Endothelial cell of umbilical vein (primary cell): ENCODE results near the gene SNAI3. TPM values are rescaled to one million over a fixed set of nuclear protein-coding genes. Genes with fewer than 3 reads are reported as not detected.

Experiments
- BruUV-seq: library from RNA; stranded (reverse); fragments of 400-500 nt; replicated peaks from 2 replicates; lab custom pipeline; 2021; lab: Mats Ljungman, UMichigan
- CTCF ChIA-PET: fragments of 300-600, 350-600 bp; sonication (Branson Sonifier 250); formaldehyde crosslinking; loops from one replicate; lab custom pipeline; 2021; ENCODE audit warnings: antibody characterized with exemption, inconsistent platforms; lab: Charles Lee
- POLR2A ChIA-PET: fragments of 300-600, 350-600 bp; sonication (Branson Sonifier 250); formaldehyde crosslinking; loops from one replicate; lab custom pipeline; 2021; ENCODE audit warnings: antibody characterized with exemption, inconsistent platforms; lab: Charles Lee
- DNase-seq: peaks from one replicate; pipeline ENCODE4 v3.0.0-alpha.2; 2011; ENCODE audit warnings: low read depth, low spot score
- FAIRE-seq: peaks from 2 replicates; lab custom pipeline; 2011; peaks lifted over from hg19 to GRCh38; lab: Jason Lieb, UNC
- H2AFZ ChIP-seq: 2 replicates; pipeline ENCODE4 v1.6.0; 2012; ENCODE audit warnings: low read depth, low read length, control low read depth, inconsistent platforms
- H3K27ac ChIP-seq: 2 replicates; pipeline ENCODE4 v1.5.1; 2011; ENCODE audit warnings: low read depth, mild to moderate bottlenecking, control low read depth, low read length, moderate library complexity; ENCODE audit not compliant: insufficient read depth
- H3K27me3 ChIP-seq, 2 experiments: 2 replicates each; pipeline versions ENCODE4 v1.6.0 to v1.6.1; 2011; ENCODE audit warnings: low read length in 2 of 2, mixed read lengths in 1 of 2; ENCODE audit not compliant: control insufficient read depth in 2 of 2, insufficient read depth in 2 of 2
- H3K36me3 ChIP-seq, 2 experiments: 2 replicates in 1 of 2; 3 replicates in 1 of 2; pipeline ENCODE4 v1.5.1; 2011; ENCODE audit warnings: low read length in 2 of 2, mild to moderate bottlenecking in 1 of 2, moderate library complexity in 1 of 2; ENCODE audit not compliant: control insufficient read depth in 2 of 2, insufficient read depth in 2 of 2; ENCODE audit errors: extremely low read depth in 1 of 2
- H3K4me1 ChIP-seq: 3 replicates; pipeline ENCODE4 v1.5.1; 2011; ENCODE audit warnings: mild to moderate bottlenecking, low read length; ENCODE audit not compliant: control insufficient read depth, insufficient read depth; ENCODE audit errors: extremely low read depth
- H3K4me2 ChIP-seq: 2 replicates; pipeline ENCODE4 v1.6.1; 2011; ENCODE audit warnings: low read length, control low read depth, mixed read lengths; ENCODE audit not compliant: insufficient read depth
- H3K4me3 ChIP-seq, 3 experiments: fragments of 200-600 bp in 1 of 3; sonication (generic), shearing (Covaris generic) in 1 of 3; replicated peaks in 1 of 3; 2 replicates each; pipeline ENCODE4 v1.5.1; 2011 to 2016; ENCODE audit warnings: control low read depth in 3 of 3, low read length in 3 of 3, mild to moderate bottlenecking in 2 of 3, inconsistent platforms in 1 of 3, low read depth in 1 of 3, moderate library complexity in 1 of 3; ENCODE audit not compliant: insufficient read depth in 1 of 3
- H3K79me2 ChIP-seq: 2 replicates; pipeline ENCODE4 v1.6.0; 2012; ENCODE audit warnings: low read length, inconsistent platforms; ENCODE audit not compliant: control insufficient read depth, insufficient read depth
- H3K9ac ChIP-seq: replicated peaks from 2 replicates; pipeline ENCODE3; 2011; ENCODE audit warnings: low read length, control low read depth; ENCODE audit not compliant: insufficient read depth; ENCODE audit errors: extremely low read depth
- H3K9me1 ChIP-seq: replicated peaks from 3 replicates; pipeline ENCODE4 v1.6.0; 2011; ENCODE audit warnings: mild to moderate bottlenecking, low read length; ENCODE audit not compliant: control insufficient read depth, insufficient read depth; ENCODE audit errors: extremely low read depth
- H3K9me3 ChIP-seq: replicated peaks from 2 replicates; pipeline ENCODE4 v1.5.1; 2012; ENCODE audit warnings: low read length, inconsistent platforms; ENCODE audit not compliant: control insufficient read depth, insufficient read depth
- H4K20me1 ChIP-seq: replicated peaks from 2 replicates; pipeline ENCODE3; 2011; ENCODE audit warnings: mild to moderate bottlenecking, low read length; ENCODE audit not compliant: control insufficient read depth, insufficient read depth; ENCODE audit errors: extremely low read depth
- CTCF ChIP-seq, 2 donors: IDR thresholded peaks; 1 replicate in 1 of 2; 2 replicates in 1 of 2; pipeline ENCODE4 v1.5.1; 2011; ENCODE audit warnings: low read length in 2 of 2, mild to moderate bottlenecking in 2 of 2, moderate library complexity in 2 of 2, control low read depth in 1 of 2, inconsistent platforms in 1 of 2, low read depth in 1 of 2; ENCODE audit not compliant: insufficient read depth in 1 of 2; ENCODE audit errors: extremely low read depth in 1 of 2
- EZH2 ChIP-seq: IDR thresholded peaks from 2 replicates; pipeline ENCODE4 v1.6.1; 2012; ENCODE audit warnings: borderline replicate concordance, low read depth, mild to moderate bottlenecking, moderate library complexity, low read length, inconsistent platforms; ENCODE audit not compliant: severe bottlenecking
- FOS ChIP-seq: IDR thresholded peaks from 2 replicates; pipeline ENCODE4 v1.6.1; 2011; ENCODE audit warnings: mild to moderate bottlenecking, low read length, moderate library complexity, borderline replicate concordance; ENCODE audit not compliant: insufficient read depth
- GATA2 ChIP-seq: IDR thresholded peaks from 2 replicates; pipeline ENCODE4 v1.7.0; 2011; ENCODE audit warnings: low read depth, mild to moderate bottlenecking, moderate library complexity, mixed read lengths, low read length; ENCODE audit not compliant: insufficient read length, insufficient read depth
- JUN ChIP-seq: IDR thresholded peaks from 2 replicates; pipeline ENCODE4 v1.6.1; 2011; ENCODE audit warnings: borderline replicate concordance, low read depth; ENCODE audit not compliant: insufficient read length, insufficient read depth
- MAX ChIP-seq: IDR thresholded peaks from 2 replicates; pipeline ENCODE4 v1.6.1; 2011; ENCODE audit not compliant: insufficient read depth, insufficient read length
- MYC ChIP-seq: IDR thresholded peaks from one replicate; pipeline ENCODE4 v1.6.1; 2011; ENCODE audit warnings: mild to moderate bottlenecking, low read depth, low read length
- POLR2A ChIP-seq: IDR thresholded peaks from 2 replicates; pipeline ENCODE4 v1.6.1; 2012; ENCODE audit warnings: low read depth, mild to moderate bottlenecking, control low read depth, low read length
- POLR2AphosphoS5 ChIP-seq: IDR thresholded peaks from 2 replicates; pipeline ENCODE4 v1.6.1; 2012; ENCODE audit warnings: low read depth, mild to moderate bottlenecking, control low read depth, low read length, moderate library complexity; ENCODE audit not compliant: insufficient read depth
- dilution Hi-C: fragments of 300-500 bp; cut with MboI; formaldehyde crosslinking; loops from one replicate; pipeline ENCODE4 v1.15.0; 2019; ENCODE audit warnings: low sequenced_read_pairs; ENCODE audit not compliant: extremely low pct_ligation_motif_present
- intact Hi-C: fragments of 100-400 bp; cut with micrococcal nuclease; formaldehyde crosslinking; loops from one replicate; pipeline ENCODE4 v1.10.0; 2022
- polyA plus RNA-seq, 4 experiments: library from polyadenylated mRNA; depleted of rRNA in 3 of 4; stranded (reverse) in 3 of 4; unstranded in 1 of 4; fragments of >200 nt; gene quantifications; 2 replicates each; pipeline versions ENCODE4 v1.2.1 to v1.2.3, GENCODE V29; 2011 to 2012; ENCODE audit warnings: missing spikeins in 1 of 4
- total RNA-seq: library from RNA; stranded (reverse); gene quantifications from 2 replicates; pipeline ENCODE4 v1.2.3, GENCODE V29; 2021

Gene SNAI3
- total and polyA plus RNA-seq, 2 donors (not counting 3 experiments of a cell fraction or from before 2014, with no cell fraction given) = 0.30 to 0.31 TPM

DNA sequence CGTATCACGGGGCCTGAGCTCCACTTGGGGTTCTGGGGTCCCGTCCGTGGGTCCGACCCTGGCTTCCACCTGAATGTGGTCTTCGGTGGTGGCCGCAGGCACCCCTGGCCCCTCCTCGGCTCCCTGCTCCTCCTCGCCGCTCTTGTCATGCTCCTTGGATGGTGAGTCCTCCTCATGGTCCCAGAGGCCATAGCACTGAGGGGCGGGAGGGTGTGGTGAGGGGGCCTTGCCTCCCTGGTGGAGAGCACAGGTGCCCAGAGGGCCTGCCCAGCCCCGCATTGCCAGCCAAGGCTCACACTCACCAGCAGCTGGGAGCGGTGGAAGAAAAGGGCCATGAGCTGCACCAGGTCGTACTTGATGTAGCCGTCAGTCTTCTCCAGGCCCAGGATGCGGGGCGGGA lies 34.9 kb upstream of the SNAI3 start:
- dilution Hi-C loops = no loop called here
- H2AFZ ChIP-seq = no peak overlapping the region
- FAIRE-seq (no peak), DNase-seq (no peak)
- no peak overlapping the region for H3K27ac ChIP-seq
- no TSS peak for BruUV-seq
- no peak overlapping the region for H3K9ac ChIP-seq
- ChIA-PET POLR2A (no interaction called here), CTCF (interaction anchor here (4.1 kb wide), 1 partner anchor 15 kb away, joined by 19 read pairs; no protein-coding TSS in a partner anchor)
- H3K79me2 ChIP-seq = no peaks in the 10 kb centered on the region
- no peaks in the 10 kb centered on the region for H3K4me1 ChIP-seq
- intact Hi-C loops = no loop called here
- H3K9me1 ChIP-seq = no peaks in the 10 kb centered on the region
- H3K27me3 ChIP-seq = no peaks in the 10 kb centered on the region
- no peak overlapping the region for H3K4me3 ChIP-seq
- H4K20me1 ChIP-seq = no peaks in the 10 kb centered on the region
- H3K36me3 ChIP-seq = peaks cover 26 to 83% of the 10 kb centered on the region in 2 experiments
- TF ChIP-seq CTCF (IDR thresholded peaks at IDR 0.05; ENCODE audit: extremely low read depth in 1 of 2, insufficient read depth in 1 of 2, low read depth in 1 of 2, low read length in 2 of 2) = no peak
- TF ChIP-seq EZH2 = no peak
- TF ChIP-seq JUN = no peak
- no peak for TF ChIP-seq FOS
- no peak for TF ChIP-seq POLR2AphosphoS5
- TF ChIP-seq GATA2 = no peak
- no peak for TF ChIP-seq POLR2A
- TF ChIP-seq MAX = no peak
- TF ChIP-seq MYC = no peak
- H3K9me3 ChIP-seq = no peaks in the 10 kb centered on the region
- no peak overlapping the region for H3K4me2 ChIP-seq
